AG09309 (cell line): ENCODE results near the gene CALML5.

Source experiments
- DNase-seq: peaks from one replicate; pipeline ENCODE4 v3.0.0-alpha.2; 2010; ENCODE audit warnings: low read depth
- H3K4me3 ChIP-seq: 2 replicates; pipeline ENCODE4 v1.5.1; 2011; ENCODE audit warnings: mild to moderate bottlenecking, low read depth, low read length, moderate library complexity; ENCODE audit not compliant: control insufficient read depth
- TF ChIP-seq, protein P1 (sequence below): IDR thresholded peaks from 2 replicates; pipeline ENCODE4 v1.5.1; 2011; ENCODE audit warnings: mild to moderate bottlenecking, low read depth, low read length, inconsistent platforms; ENCODE audit not compliant: insufficient read depth, control insufficient read depth; ENCODE audit errors: missing control alignments

CALML5 gene

DNA sequence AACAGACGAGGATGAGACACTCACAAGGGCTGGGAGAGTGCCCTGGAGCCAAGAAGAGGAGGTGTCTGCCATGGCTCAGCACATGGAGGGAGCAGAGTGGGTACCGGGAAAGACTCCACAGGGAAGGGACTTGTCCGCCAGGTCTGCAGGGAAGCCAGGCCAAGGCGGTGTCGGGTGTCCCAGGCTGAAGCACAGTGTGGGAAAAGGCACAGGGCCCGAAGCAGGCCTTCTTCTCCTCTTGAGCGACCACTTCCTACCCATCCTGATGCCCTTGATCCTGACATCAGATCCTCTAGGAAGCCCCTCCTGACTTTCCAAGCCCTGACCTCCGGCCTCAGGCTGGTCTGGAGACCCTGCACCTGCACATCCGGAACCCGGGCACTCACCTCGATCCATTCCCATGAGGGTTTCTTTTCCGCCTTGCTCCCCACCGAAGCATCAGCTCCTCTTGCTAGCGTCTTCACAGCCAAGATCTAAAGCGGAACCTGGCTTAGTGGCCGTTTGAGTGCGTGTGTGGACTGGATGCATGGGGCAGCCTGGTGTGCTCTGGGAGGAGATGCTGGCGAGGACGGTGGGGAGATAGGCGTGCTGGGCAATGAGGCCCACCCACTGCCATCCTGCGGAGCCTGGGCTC is 33.8 kb upstream of the CALML5 start:
- TF ChIP-seq, protein P1, sequence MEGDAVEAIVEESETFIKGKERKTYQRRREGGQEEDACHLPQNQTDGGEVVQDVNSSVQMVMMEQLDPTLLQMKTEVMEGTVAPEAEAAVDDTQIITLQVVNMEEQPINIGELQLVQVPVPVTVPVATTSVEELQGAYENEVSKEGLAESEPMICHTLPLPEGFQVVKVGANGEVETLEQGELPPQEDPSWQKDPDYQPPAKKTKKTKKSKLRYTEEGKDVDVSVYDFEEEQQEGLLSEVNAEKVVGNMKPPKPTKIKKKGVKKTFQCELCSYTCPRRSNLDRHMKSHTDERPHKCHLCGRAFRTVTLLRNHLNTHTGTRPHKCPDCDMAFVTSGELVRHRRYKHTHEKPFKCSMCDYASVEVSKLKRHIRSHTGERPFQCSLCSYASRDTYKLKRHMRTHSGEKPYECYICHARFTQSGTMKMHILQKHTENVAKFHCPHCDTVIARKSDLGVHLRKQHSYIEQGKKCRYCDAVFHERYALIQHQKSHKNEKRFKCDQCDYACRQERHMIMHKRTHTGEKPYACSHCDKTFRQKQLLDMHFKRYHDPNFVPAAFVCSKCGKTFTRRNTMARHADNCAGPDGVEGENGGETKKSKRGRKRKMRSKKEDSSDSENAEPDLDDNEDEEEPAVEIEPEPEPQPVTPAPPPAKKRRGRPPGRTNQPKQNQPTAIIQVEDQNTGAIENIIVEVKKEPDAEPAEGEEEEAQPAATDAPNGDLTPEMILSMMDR: no peak
- H3K4me3 ChIP-seq: no peak overlapping the region
- no peak for DNase-seq

DNA sequence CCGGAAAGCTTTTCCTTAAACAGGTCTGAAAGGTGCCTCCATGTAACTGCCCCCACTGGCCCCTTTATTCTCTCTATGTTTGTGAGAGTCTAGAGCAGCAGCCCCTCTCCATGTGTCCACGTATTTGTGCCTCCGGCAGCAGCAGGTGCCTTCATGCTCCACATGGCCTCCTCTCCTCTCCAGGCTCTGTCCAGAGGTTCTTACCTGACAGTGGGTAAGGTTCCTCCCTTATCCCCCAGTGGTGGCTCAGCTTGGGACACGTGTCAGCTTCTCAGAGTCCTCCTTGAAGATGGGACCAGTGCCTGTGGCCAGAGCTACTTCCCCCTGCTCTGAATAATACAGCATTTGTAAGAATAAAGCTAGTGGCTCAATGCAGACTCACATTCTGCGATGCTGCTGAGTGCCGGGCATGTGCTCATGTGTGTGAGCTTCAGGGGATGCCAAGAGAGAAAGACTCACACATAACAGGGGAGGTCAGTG is 33.3 kb upstream of the CALML5 start:
- no peak for DNase-seq
- TF ChIP-seq, protein P1: no peak
- H3K4me3 ChIP-seq: no peak overlapping the region

DNA sequence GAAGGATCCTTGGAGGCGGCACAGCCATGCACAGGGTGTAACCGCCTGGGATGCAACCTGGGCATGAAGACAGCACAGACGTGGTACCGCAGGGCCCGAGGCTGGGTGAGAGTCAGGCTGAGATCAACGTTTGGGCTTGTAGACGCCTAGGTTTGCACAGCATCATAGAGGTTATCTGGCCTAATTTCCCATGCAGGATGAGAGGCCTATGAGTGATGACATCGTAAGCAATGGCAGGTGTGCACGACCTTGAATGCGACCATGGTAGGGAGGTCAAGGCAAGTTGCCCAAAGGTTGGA is 32.9 kb upstream of the CALML5 start:
- DNase-seq: no peak
- TF ChIP-seq, protein P1: no peak

DNA sequence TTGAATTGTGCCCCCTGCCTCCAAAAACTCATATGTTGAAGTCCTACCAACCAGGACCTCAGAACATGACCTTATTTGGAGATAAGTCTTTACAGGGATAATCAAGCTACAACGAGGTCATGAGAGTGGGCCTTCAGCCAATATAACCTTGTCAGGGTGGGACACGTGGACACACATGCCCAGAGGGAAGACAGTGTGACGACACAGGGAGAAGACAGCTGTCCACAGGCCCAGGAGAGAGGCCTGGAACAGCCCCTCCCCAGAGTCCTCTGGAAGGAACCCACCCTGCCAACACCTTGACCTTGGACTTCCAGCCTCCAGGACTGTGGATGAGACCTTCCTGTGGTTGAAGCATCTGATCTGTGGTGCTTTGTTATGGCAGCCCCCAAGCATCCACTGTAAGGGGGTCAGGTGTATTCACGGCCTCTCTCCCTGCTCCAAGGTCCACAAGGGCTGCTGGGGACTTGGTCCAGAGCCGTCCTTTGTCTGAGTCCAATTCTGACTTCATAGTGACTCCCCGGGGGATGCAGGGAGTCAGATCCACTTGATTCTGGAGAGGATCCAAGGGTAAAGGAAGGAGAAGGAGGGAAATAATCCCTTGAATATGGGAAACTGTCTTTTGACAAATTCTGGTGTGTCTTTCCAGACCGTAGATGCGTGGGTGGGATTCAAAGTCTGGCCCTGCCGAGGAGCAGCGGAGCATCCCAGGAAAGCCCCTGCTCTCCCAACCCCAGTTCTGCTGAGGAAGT is 32.4 kb upstream of the CALML5 start:
- DNase-seq: no peak
- no peak overlapping the region for H3K4me3 ChIP-seq
- TF ChIP-seq, protein P1: no peak

More for the DNA sequence above, 32.9 kb upstream of the CALML5 start:
- no peak overlapping the region for H3K4me3 ChIP-seq

DNA sequence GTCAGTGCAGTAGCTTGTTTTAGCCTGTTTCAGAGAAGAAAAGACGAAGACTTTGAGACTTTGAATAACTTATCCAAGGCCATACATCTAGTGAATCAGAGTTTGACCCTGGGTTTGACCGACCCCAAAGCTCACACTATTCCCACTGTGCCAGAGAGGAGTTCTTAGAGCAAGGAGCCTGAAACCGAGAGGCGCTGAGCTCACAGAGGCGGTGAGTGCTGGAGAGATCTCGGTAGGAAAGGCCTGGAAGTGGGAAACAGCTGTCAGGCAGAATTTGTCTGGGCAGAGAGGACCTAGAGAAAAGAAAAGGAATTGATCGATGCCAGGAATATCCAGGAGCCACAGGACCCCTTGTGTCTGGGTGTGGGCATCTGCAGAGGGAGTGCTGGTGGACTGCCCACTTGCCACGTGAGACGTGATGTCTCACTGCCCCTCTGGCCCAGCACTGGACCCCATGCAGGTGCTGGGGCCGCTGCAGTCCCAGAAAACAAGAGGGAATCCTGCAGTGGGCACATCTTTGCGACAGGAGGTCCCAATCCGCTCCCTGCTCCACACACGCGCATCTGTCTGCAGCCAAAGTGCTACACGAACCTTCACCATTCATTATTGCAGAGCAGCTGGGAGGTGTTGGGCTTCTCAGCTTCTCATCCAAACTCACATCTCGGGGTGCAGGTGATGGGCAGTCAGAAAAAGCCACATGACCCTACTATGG is 31.6 kb upstream of the CALML5 start:
- TF ChIP-seq, protein P1: no peak
- DNase-seq: no peak

DNA sequence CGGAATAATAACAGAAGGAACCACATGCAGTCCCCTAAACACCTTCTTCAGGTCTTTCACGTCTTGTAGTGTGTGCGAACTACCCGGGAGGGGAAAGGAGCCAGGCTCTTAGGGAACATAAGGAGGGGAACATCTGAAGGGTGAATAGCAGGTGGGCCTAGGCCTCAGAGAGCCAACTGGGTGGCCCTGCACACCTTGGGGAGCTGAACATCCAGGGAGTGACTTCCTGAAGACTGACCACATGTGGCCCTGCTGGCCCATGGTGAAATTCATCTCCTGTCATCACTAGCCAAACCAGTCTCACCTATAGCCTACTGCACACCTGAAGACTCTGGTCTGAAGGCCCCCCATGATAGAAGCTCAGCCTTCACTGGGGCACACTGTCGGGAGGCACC is 31.0 kb upstream of the CALML5 start:
- DNase-seq: no peak
- TF ChIP-seq, protein P1: no peak
- H3K4me3 ChIP-seq: no peak overlapping the region

More for the DNA sequence above, 31.6 kb upstream of the CALML5 start:
- H3K4me3 ChIP-seq: no peak overlapping the region
